Keratinocyte (primary cell): ENCODE data around the gene HERC4. TPM values are rescaled to one million over a fixed set of nuclear protein-coding genes. Genes with fewer than 3 reads are reported as not detected.
A peak's percentile ranks its signal among the peaks of the same experiment; 100 is the strongest.

ENCODE experiments used
- DNase-seq: peaks from one replicate; pipeline ENCODE4 v3.0.0-alpha.2; 2011; ENCODE audit warnings: low read depth, missing footprints, low spot score
- FAIRE-seq: peaks from 2 replicates; lab custom pipeline; 2011; peaks lifted over from hg19 to GRCh38; lab: Jason Lieb, UNC
- H2AFZ ChIP-seq: 2 replicates; pipeline ENCODE4 v1.6.0; 2012; ENCODE audit warnings: low read length, control low read depth, inconsistent platforms; ENCODE audit not compliant: control insufficient read depth
- H3K27ac ChIP-seq: 2 replicates; pipeline ENCODE4 v1.5.1; 2011; ENCODE audit warnings: low read length; ENCODE audit not compliant: control insufficient read depth, insufficient read depth
- H3K27me3 ChIP-seq: 3 replicates; pipeline ENCODE4 v1.6.0; 2011; ENCODE audit warnings: low read length; ENCODE audit not compliant: control insufficient read depth, insufficient read depth; ENCODE audit errors: extremely low read depth
- H3K36me3 ChIP-seq, 2 experiments: 2 replicates in 1 of 2; 3 replicates in 1 of 2; pipeline ENCODE4 v1.5.1; 2011; ENCODE audit warnings: low read length in 2 of 2, mild to moderate bottlenecking in 1 of 2; ENCODE audit not compliant: control insufficient read depth in 2 of 2, insufficient read depth in 2 of 2; ENCODE audit errors: extremely low read depth in 1 of 2
- H3K4me1 ChIP-seq: 3 replicates; pipeline ENCODE4 v1.5.1; 2011; ENCODE audit warnings: low read length; ENCODE audit not compliant: control insufficient read depth, insufficient read depth; ENCODE audit errors: extremely low read depth
- H3K4me2 ChIP-seq: 3 replicates; pipeline ENCODE4 v1.6.0; 2011; ENCODE audit warnings: low read depth, low read length; ENCODE audit not compliant: control insufficient read depth, insufficient read depth; ENCODE audit errors: extremely low read depth
- H3K4me3 ChIP-seq, 3 experiments: fragments of 200-600 bp in 1 of 3; sonication (generic) in 1 of 3; 2 replicates in 2 of 3; 3 replicates in 1 of 3; pipeline ENCODE4 v1.5.1; 2011 to 2016; ENCODE audit warnings: low read length in 3 of 3, mild to moderate bottlenecking in 3 of 3, control low read depth in 2 of 3, inconsistent platforms in 1 of 3, low read depth in 1 of 3, mixed read lengths in 1 of 3, mixed run types in 1 of 3, moderate library complexity in 1 of 3; ENCODE audit not compliant: control insufficient read depth in 2 of 3, insufficient read depth in 2 of 3; ENCODE audit errors: extremely low read depth in 1 of 3
- H3K79me2 ChIP-seq: 2 replicates; pipeline ENCODE4 v1.6.0; 2012; ENCODE audit warnings: low read length; ENCODE audit not compliant: control insufficient read depth, insufficient read depth
- H3K9ac ChIP-seq: 3 replicates; pipeline ENCODE4 v1.6.0; 2011; ENCODE audit warnings: low read length; ENCODE audit not compliant: control insufficient read depth, insufficient read depth; ENCODE audit errors: extremely low read depth
- H3K9me1 ChIP-seq: 3 replicates; pipeline ENCODE4 v1.6.0; 2011; ENCODE audit warnings: low read length; ENCODE audit not compliant: control insufficient read depth, insufficient read depth; ENCODE audit errors: extremely low read depth
- H3K9me3 ChIP-seq: 2 replicates; pipeline ENCODE4 v1.5.1; 2012; ENCODE audit warnings: low read depth, low read length; ENCODE audit not compliant: control insufficient read depth
- H4K20me1 ChIP-seq: 3 replicates; pipeline ENCODE4 v1.6.0; 2011; ENCODE audit warnings: low read length; ENCODE audit not compliant: control insufficient read depth, insufficient read depth; ENCODE audit errors: extremely low read depth
- EZH2 ChIP-seq: IDR thresholded peaks from one replicate; pipeline ENCODE4 v1.6.1; 2012; ENCODE audit warnings: inconsistent platforms, mild to moderate bottlenecking, low read length, moderate library complexity
- dilution Hi-C: fragments of 300-500 bp; cut with MboI; formaldehyde crosslinking; loops from one replicate; pipeline ENCODE4 v1.7.0; 2020; ENCODE audit warnings: low sequenced_read_pairs; ENCODE audit not compliant: extremely low pct_ligation_motif_present
- polyA plus RNA-seq, 5 experiments: library from polyadenylated mRNA; depleted of rRNA in 3 of 5; stranded (reverse) in 3 of 5; stranded (forward) in 1 of 5; unstranded in 1 of 5; fragments of >200 nt; gene quantifications; 1 replicate in 1 of 5; 2 replicates in 3 of 5; 3 replicates in 1 of 5; pipeline versions ENCODE4 v1.2.1 to v1.2.3, GENCODE V29; 2011 to 2012; ENCODE audit warnings: missing spikeins in 2 of 5, low read depth in 1 of 5, low replicate concordance in 1 of 5
- TF ChIP-seq, protein P1 (sequence below), 3 experiments: IDR thresholded peaks in 1 of 3; conservative IDR thresholded peaks in 1 of 3; optimal IDR thresholded peaks in 1 of 3; 2 replicates in 2 of 3; 3 replicates in 1 of 3; pipeline versions ENCODE3 to v1.5.1; 2011; ENCODE audit warnings: low read length in 3 of 3, mild to moderate bottlenecking in 3 of 3, moderate library complexity in 2 of 3, control low read depth in 1 of 3, inconsistent platforms in 1 of 3; ENCODE audit not compliant: insufficient read depth in 2 of 3; ENCODE audit errors: extremely low read depth in 1 of 3

HERC4 gene
- polyA plus RNA-seq, 1 donor (not counting 4 experiments of a cell fraction or from before 2014, with no cell fraction given), result 42.9 TPM

DNA sequence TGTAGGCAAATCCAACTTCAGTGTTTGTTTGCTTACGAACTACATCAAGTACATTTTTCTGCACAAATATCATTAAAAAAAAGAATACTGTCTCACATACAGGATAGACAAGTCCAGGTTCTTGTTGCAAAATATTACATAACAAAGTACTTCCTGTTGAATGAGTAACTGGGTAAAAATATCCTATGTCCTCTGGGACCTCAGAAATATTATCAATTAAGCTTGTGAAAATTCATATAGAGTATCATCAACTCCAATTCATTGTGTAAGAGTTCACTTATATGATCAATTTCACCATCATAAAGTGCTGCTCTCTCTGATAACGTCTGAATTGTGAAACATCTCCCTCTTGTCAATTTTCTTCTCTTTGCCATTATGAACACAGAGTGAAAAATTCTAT lies 22.6 kb downstream of the HERC4 start:
- Histone ChIP-seq H3K79me2 (peaks cover 25% of the 10 kb centered on the region), H3K9me3 (no peaks in the 10 kb centered on the region), H3K27ac (peak overlapping the region; percentile 21), H4K20me1 (no peaks in the 10 kb centered on the region), H3K36me3 (peaks cover 0 to 3% of the 10 kb centered on the region in 2 experiments), H3K4me2 (peak overlapping the region; percentile 34), H2AFZ (no peak overlapping the region), H3K9ac (no peak overlapping the region), H3K4me3 (no peak overlapping the region), H3K9me1 (no peaks in the 10 kb centered on the region), H3K27me3 (no peaks in the 10 kb centered on the region), H3K4me1 (peaks cover 12% of the 10 kb centered on the region)
- DNase-seq (no peak), FAIRE-seq (no peak)
- dilution Hi-C loops, result no loop called here
- TF ChIP-seq, protein P1, sequence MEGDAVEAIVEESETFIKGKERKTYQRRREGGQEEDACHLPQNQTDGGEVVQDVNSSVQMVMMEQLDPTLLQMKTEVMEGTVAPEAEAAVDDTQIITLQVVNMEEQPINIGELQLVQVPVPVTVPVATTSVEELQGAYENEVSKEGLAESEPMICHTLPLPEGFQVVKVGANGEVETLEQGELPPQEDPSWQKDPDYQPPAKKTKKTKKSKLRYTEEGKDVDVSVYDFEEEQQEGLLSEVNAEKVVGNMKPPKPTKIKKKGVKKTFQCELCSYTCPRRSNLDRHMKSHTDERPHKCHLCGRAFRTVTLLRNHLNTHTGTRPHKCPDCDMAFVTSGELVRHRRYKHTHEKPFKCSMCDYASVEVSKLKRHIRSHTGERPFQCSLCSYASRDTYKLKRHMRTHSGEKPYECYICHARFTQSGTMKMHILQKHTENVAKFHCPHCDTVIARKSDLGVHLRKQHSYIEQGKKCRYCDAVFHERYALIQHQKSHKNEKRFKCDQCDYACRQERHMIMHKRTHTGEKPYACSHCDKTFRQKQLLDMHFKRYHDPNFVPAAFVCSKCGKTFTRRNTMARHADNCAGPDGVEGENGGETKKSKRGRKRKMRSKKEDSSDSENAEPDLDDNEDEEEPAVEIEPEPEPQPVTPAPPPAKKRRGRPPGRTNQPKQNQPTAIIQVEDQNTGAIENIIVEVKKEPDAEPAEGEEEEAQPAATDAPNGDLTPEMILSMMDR (optimal IDR thresholded peaks at IDR 0.05 in 1 of 3, IDR thresholded peaks at IDR 0.05 in 1 of 3, conservative IDR thresholded peaks at IDR 0.05 in 1 of 3; ENCODE audit: extremely low read depth in 1 of 3, insufficient read depth in 2 of 3, low read length in 3 of 3), result no peak
- TF ChIP-seq EZH2, result no peak

DNA sequence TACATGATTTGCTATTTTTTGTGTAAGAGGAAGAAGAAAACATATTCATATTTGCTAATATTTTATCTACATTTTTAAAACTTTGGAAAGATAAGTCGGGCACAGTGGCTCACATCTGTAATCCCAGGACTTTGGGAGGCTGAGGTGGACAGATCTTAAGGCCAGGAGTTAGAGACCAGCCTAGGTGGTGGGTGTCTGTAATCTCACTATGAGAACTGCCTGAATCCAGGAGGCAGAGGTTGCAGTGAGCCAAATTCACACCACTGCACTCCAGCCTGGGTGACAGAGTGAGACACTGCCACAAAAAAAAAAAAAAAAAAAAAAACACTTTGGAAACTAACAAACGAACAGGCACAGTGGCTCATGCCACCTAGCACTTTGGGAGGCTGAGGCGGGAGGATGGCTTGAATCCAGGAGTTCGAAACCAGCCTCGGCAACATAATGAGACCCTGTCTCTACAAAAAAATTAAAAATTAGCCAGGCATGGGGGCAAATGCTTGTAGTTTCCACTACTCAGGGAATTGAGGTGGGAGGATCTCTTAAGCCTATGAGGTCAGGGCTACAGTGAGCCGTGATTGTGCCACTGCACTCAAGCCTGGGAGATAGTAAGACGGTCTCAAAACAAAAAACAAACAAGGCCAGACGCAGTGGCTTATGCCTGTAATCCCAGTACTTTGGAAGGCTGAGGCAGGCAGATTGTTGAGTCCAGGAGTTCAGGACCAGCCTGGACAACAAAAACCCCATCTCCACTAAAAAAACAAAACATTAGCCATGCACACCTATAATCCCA lies 25.6 kb downstream of the HERC4 start:
- Histone ChIP-seq H3K4me1 (peaks cover 12% of the 10 kb centered on the region), H3K36me3 (peaks cover under 1 to 3% of the 10 kb centered on the region in 2 experiments), H3K4me3 (no peak overlapping the region), H3K27me3 (no peaks in the 10 kb centered on the region), H3K4me2 (no peak overlapping the region), H3K27ac (no peak overlapping the region), H3K9me3 (no peaks in the 10 kb centered on the region), H2AFZ (no peak overlapping the region), H4K20me1 (peaks cover 3% of the 10 kb centered on the region), H3K9ac (no peak overlapping the region), H3K79me2 (peaks cover 31% of the 10 kb centered on the region), H3K9me1 (no peaks in the 10 kb centered on the region)
- FAIRE-seq (no peak), DNase-seq (no peak)
- dilution Hi-C loops, result no loop called here
- TF ChIP-seq, protein P1 (optimal IDR thresholded peaks at IDR 0.05 in 1 of 3, IDR thresholded peaks at IDR 0.05 in 1 of 3, conservative IDR thresholded peaks at IDR 0.05 in 1 of 3; ENCODE audit: extremely low read depth in 1 of 3, insufficient read depth in 2 of 3, low read length in 3 of 3), result no peak
- TF ChIP-seq EZH2, result no peak
